Stimulated activated CD4-positive, alpha-beta T cell treated with anti-CD3 and anti-CD28 coated beads, Interleukin-12 subunit alpha, Interleukin-12 subunit beta, amount 100 ng/mL, for 24 hours (primary cell): ENCODE data around the gene TBC1D22B.
"Not testable (repeated sequence)": the region's sequence is repeated elsewhere in the genome, so short reads cannot be mapped to it uniquely, and the experiment has no call there.

Experiments used
- DNase-seq, 2 experiments: peaks; one replicate each; pipeline ENCODE4 v3.0.0-alpha.2; 2020; ENCODE audit warnings: low read depth in 2 of 2

TBC1D22B gene

GRCh38 chr6:37303091-37303660 is 45.6 kb downstream of the TBC1D22B start:
- DNase-seq = no peak

GRCh38 chr6:37303891-37304503 is 46.4 kb downstream of the TBC1D22B start:
- no peak for DNase-seq

GRCh38 chr6:37304766-37305165 is 47.2 kb downstream of the TBC1D22B start:
- no peak for DNase-seq

GRCh38 chr6:37305841-37306425 is 48.4 kb downstream of the TBC1D22B start:
- DNase-seq = no peak

GRCh38 chr6:37306624-37307222 is 49.2 kb downstream of the TBC1D22B start:
- no peak for DNase-seq

- not testable (repeated sequence) for DNase-seq
Measured at GRCh38 chr6:37307484-37307883, 49.9 kb downstream of the TBC1D22B start.

- no peak for DNase-seq
Measured at GRCh38 chr6:37308069-37308815, 50.7 kb downstream of the TBC1D22B start.

- DNase-seq = no peak
Measured at GRCh38 chr6:37309046-37309445, 51.5 kb downstream of the TBC1D22B start.

GRCh38 chr6:37309692-37310091 is 52.1 kb downstream of the TBC1D22B start:
- DNase-seq = no peak

GRCh38 chr6:37310966-37311365 is 53.4 kb downstream of the TBC1D22B start:
- DNase-seq = no peak

GRCh38 chr6:37311741-37312473 is 54.3 kb downstream of the TBC1D22B start:
- DNase-seq = no peak

- no peak for DNase-seq
Measured at GRCh38 chr6:37313723-37314486, 56.3 kb downstream of the TBC1D22B start.

- peak in 1 of 2 experiments; percentile 20 for DNase-seq
Measured at GRCh38 chr6:37314487-37315156, 57.0 kb downstream of the TBC1D22B start.

- DNase-seq = no peak
Measured at GRCh38 chr6:37315157-37315515, 57.6 kb downstream of the TBC1D22B start.

- no peak for DNase-seq
Measured at GRCh38 chr6:37316071-37316470, 58.5 kb downstream of the TBC1D22B start.

GRCh38 chr6:37317312-37318038 is 59.9 kb downstream of the TBC1D22B start:
- DNase-seq = no peak

GRCh38 chr6:37319156-37319555 is 61.6 kb downstream of the TBC1D22B start:
- no peak for DNase-seq

GRCh38 chr6:37319856-37320480 is 62.4 kb downstream of the TBC1D22B start:
- no peak for DNase-seq

- no peak for DNase-seq
Measured at GRCh38 chr6:37320646-37321045, 63.1 kb downstream of the TBC1D22B start.
